Astrocyte (in vitro differentiated cells and primary cell): ENCODE results near the gene PVR.

Experiments used
- CTCF ChIP-seq: IDR thresholded peaks from 2 replicates; pipeline ENCODE4 v1.5.1; 2011; ENCODE audit warnings: low read depth, mild to moderate bottlenecking, inconsistent platforms, low read length, moderate library complexity; ENCODE audit not compliant: insufficient read depth
- EZH2 ChIP-seq: IDR thresholded peaks from 2 replicates; pipeline ENCODE4 v1.6.1; 2012; ENCODE audit warnings: mild to moderate bottlenecking, low read length, inconsistent platforms; ENCODE audit not compliant: insufficient read depth

- TF ChIP-seq CTCF (no peak), EZH2 (no peak)
These were observed 9.6 kb downstream of the PVR start for GRCh38 chr19:44653343-44653742.
